PFSK-1 (cell line): ENCODE measurements around the gene RASGRP3.

Source experiments
- FOXP2 ChIP-seq: optimal IDR thresholded peaks from 2 replicates; pipeline ENCODE3; 2011; ENCODE audit warnings: borderline replicate concordance, control low read depth, inconsistent platforms; ENCODE audit not compliant: insufficient read depth; ENCODE audit errors: extremely low read length, extremely low read depth
- POLR2AphosphoS5 ChIP-seq: IDR thresholded peaks from 2 replicates; pipeline ENCODE4 v1.6.1; 2012; ENCODE audit warnings: low read depth, mild to moderate bottlenecking, control low read depth, low read length, moderate library complexity
- REST ChIP-seq, 2 experiments: IDR thresholded peaks; 2 replicates each; pipeline versions ENCODE4 v1.6.1 to v1.8.0; 2011 to 2012; ENCODE audit warnings: low read depth in 2 of 2, low read length in 2 of 2, control low read depth in 1 of 2, inconsistent platforms in 1 of 2, mild to moderate bottlenecking in 1 of 2, moderate library complexity in 1 of 2; ENCODE audit not compliant: insufficient read depth in 1 of 2
- SIN3A ChIP-seq: IDR thresholded peaks from 2 replicates; pipeline ENCODE4 v1.6.1; 2012; ENCODE audit warnings: mild to moderate bottlenecking, low read length, moderate library complexity, borderline replicate concordance; ENCODE audit not compliant: insufficient read depth
- TAF1 ChIP-seq: IDR thresholded peaks from 2 replicates; pipeline ENCODE4 v1.6.1; 2012; ENCODE audit warnings: low read length, control low read depth, borderline replicate concordance; ENCODE audit not compliant: insufficient read depth

The RASGRP3 gene

GRCh38 chr2:33433279-33434235, 42.9 kb upstream of the RASGRP3 start:
- TF ChIP-seq POLR2AphosphoS5, result no peak

- TF ChIP-seq REST (IDR thresholded peaks at IDR 0.05; ENCODE audit: insufficient read depth in 1 of 2, low read depth in 2 of 2, low read length in 2 of 2) (no peak), FOXP2 (no peak), POLR2AphosphoS5 (no peak), TAF1 (no peak), SIN3A (no peak)
These were observed 40.9 kb upstream of the RASGRP3 start for GRCh38 chr2:33435518-33435917.

- TF ChIP-seq TAF1 (no peak), POLR2AphosphoS5 (no peak), SIN3A (no peak), FOXP2 (no peak), REST (IDR thresholded peaks at IDR 0.05; ENCODE audit: insufficient read depth in 1 of 2, low read depth in 2 of 2, low read length in 2 of 2) (no peak)
These were observed 40.4 kb upstream of the RASGRP3 start for GRCh38 chr2:33436083-33436482.

GRCh38 chr2:33437297-33437696, 39.2 kb upstream of the RASGRP3 start:
- no peak for TF ChIP-seq FOXP2
- TF ChIP-seq POLR2AphosphoS5, result no peak
- no peak for TF ChIP-seq TAF1
- no peak for TF ChIP-seq SIN3A
- TF ChIP-seq REST (IDR thresholded peaks at IDR 0.05; ENCODE audit: insufficient read depth in 1 of 2, low read depth in 2 of 2, low read length in 2 of 2), result no peak

- TF ChIP-seq SIN3A (no peak), REST (IDR thresholded peaks at IDR 0.05; ENCODE audit: insufficient read depth in 1 of 2, low read depth in 2 of 2, low read length in 2 of 2) (no peak), FOXP2 (no peak), TAF1 (no peak), POLR2AphosphoS5 (no peak)
These were observed 38.6 kb upstream of the RASGRP3 start for GRCh38 chr2:33437815-33438214.
